ENCODE measurements around the gene OR1F1. TPM values are rescaled to one million over a fixed set of nuclear protein-coding genes. Genes with fewer than 3 reads are reported as not detected.
"Not testable (repeated sequence)": the region's sequence is repeated elsewhere in the genome, so short reads cannot be mapped to it uniquely, and the experiment has no call there.

The OR1F1 gene
- total and polyA plus RNA-seq, 9 donors = not detected

GRCh38 chr16:3198334-3199072 is 10.5 kb downstream of the OR1F1 start:
- H3K27me3 ChIP-seq (ENCODE audit: control insufficient read depth, insufficient read depth, low read length) = peaks cover 45% of the 10 kb centered on the region
- no peak for DNase-seq
- H3K36me3 ChIP-seq (ENCODE audit: control insufficient read depth, insufficient read depth, low read length) = no peaks in the 10 kb centered on the region
- 84% methylated on average over 8 of the region's 13 CpGs for WGBS (ENCODE audit: insufficient coverage)
- no peak overlapping the region for H3K27ac ChIP-seq (ENCODE audit: low read length)
- no peak overlapping the region for H3K4me3 ChIP-seq (ENCODE audit: low read length)
- no peaks in the 10 kb centered on the region for H3K9me3 ChIP-seq (replicated peaks; ENCODE audit: control insufficient read depth, low read depth, low read length)
- H3K4me1 ChIP-seq (ENCODE audit: control insufficient read depth, insufficient read depth, low read length) = no peaks in the 10 kb centered on the region

GRCh38 chr16:3202903-3203539 is 15.0 kb downstream of the OR1F1 start:
- H3K36me3 ChIP-seq (ENCODE audit: control insufficient read depth, insufficient read depth, low read length) = no peaks in the 10 kb centered on the region
- no peak for DNase-seq
- peaks cover 16% of the 10 kb centered on the region for H3K27me3 ChIP-seq (ENCODE audit: control insufficient read depth, insufficient read depth, low read length)
- no peak overlapping the region for H3K4me3 ChIP-seq (ENCODE audit: low read length)
- WGBS (ENCODE audit: insufficient coverage) = 93% methylated on average over 2 of the region's 6 CpGs
- peaks cover 12% of the 10 kb centered on the region for H3K9me3 ChIP-seq (replicated peaks; ENCODE audit: control insufficient read depth, low read depth, low read length)
- H3K27ac ChIP-seq (ENCODE audit: low read length) = no peak overlapping the region
- H3K4me1 ChIP-seq (ENCODE audit: control insufficient read depth, insufficient read depth, low read length) = no peaks in the 10 kb centered on the region

GRCh38 chr16:3205939-3206338 is 17.9 kb downstream of the OR1F1 start:
- H3K36me3 ChIP-seq (ENCODE audit: control insufficient read depth, insufficient read depth, low read length); H3K4me3 ChIP-seq (ENCODE audit: low read length); H3K27ac ChIP-seq (ENCODE audit: low read length); DNase-seq; H3K27me3 ChIP-seq (ENCODE audit: control insufficient read depth, insufficient read depth, low read length); H3K4me1 ChIP-seq (ENCODE audit: control insufficient read depth, insufficient read depth, low read length): not testable (repeated sequence)
- peaks cover 12% of the 10 kb centered on the region for H3K9me3 ChIP-seq (replicated peaks; ENCODE audit: control insufficient read depth, low read depth, low read length)
- WGBS (ENCODE audit: insufficient coverage) = no CpG with 5 or more reads among the region's 3 CpGs

- whole genome bisulfite sequencing (ENCODE audit: insufficient coverage) = 63% methylated on average over 13 of the region's 19 CpGs
These were observed 19.3 kb downstream of the OR1F1 start for GRCh38 chr16:3207086-3207953.

GRCh38 chr16:3212006-3212405 is 24.0 kb downstream of the OR1F1 start:
- H3K4me3 ChIP-seq (ENCODE audit: low read length) = no peak overlapping the region
- no peaks in the 10 kb centered on the region for H3K27me3 ChIP-seq (ENCODE audit: control insufficient read depth, insufficient read depth, low read length)
- peaks cover 4% of the 10 kb centered on the region for H3K9me3 ChIP-seq (replicated peaks; ENCODE audit: control insufficient read depth, low read depth, low read length)
- WGBS (ENCODE audit: insufficient coverage) = 71% methylated on average over 3 of the region's 3 CpGs
- no peak for DNase-seq
- no peaks in the 10 kb centered on the region for H3K4me1 ChIP-seq (ENCODE audit: control insufficient read depth, insufficient read depth, low read length)
- no peak overlapping the region for H3K27ac ChIP-seq (ENCODE audit: low read length)
- H3K36me3 ChIP-seq (ENCODE audit: control insufficient read depth, insufficient read depth, low read length) = no peaks in the 10 kb centered on the region

More at GRCh38 chr16:3207086-3207953, 19.3 kb downstream of the OR1F1 start:
- Histone ChIP-seq H3K4me1 (ENCODE audit: control insufficient read depth, insufficient read depth, low read length) (no peaks in the 10 kb centered on the region), H3K27ac (ENCODE audit: low read length) (no peak overlapping the region), H3K36me3 (ENCODE audit: control insufficient read depth, insufficient read depth, low read length) (no peaks in the 10 kb centered on the region), H3K27me3 (ENCODE audit: control insufficient read depth, insufficient read depth, low read length) (no peaks in the 10 kb centered on the region), H3K4me3 (ENCODE audit: low read length) (no peak overlapping the region), H3K9me3 (replicated peaks; ENCODE audit: control insufficient read depth, low read depth, low read length) (peaks cover 12% of the 10 kb centered on the region)
- no peak for DNase-seq

- no peaks in the 10 kb centered on the region for H3K4me1 ChIP-seq (ENCODE audit: control insufficient read depth, insufficient read depth, low read length)
- no peak for DNase-seq
- H3K9me3 ChIP-seq (replicated peaks; ENCODE audit: control insufficient read depth, low read depth, low read length) = peaks cover 2% of the 10 kb centered on the region
- H3K27me3 ChIP-seq (ENCODE audit: control insufficient read depth, insufficient read depth, low read length) = no peaks in the 10 kb centered on the region
- WGBS (ENCODE audit: insufficient coverage) = no CpG with 5 or more reads among the region's 1 CpG
- no peak overlapping the region for H3K27ac ChIP-seq (ENCODE audit: low read length)
- no peak overlapping the region for H3K4me3 ChIP-seq (ENCODE audit: low read length)
- H3K36me3 ChIP-seq (ENCODE audit: control insufficient read depth, insufficient read depth, low read length) = no peaks in the 10 kb centered on the region
These were observed 24.6 kb downstream of the OR1F1 start for GRCh38 chr16:3212567-3212966.

GRCh38 chr16:3214904-3215600 is 27.0 kb downstream of the OR1F1 start:
- no peaks in the 10 kb centered on the region for H3K27me3 ChIP-seq (ENCODE audit: control insufficient read depth, insufficient read depth, low read length)
- H3K36me3 ChIP-seq (ENCODE audit: control insufficient read depth, insufficient read depth, low read length) = no peaks in the 10 kb centered on the region
- no peaks in the 10 kb centered on the region for H3K4me1 ChIP-seq (ENCODE audit: control insufficient read depth, insufficient read depth, low read length)
- H3K4me3 ChIP-seq (ENCODE audit: low read length) = no peak overlapping the region
- H3K9me3 ChIP-seq (replicated peaks; ENCODE audit: control insufficient read depth, low read depth, low read length) = no peaks in the 10 kb centered on the region
- DNase-seq = no peak
- no peak overlapping the region for H3K27ac ChIP-seq (ENCODE audit: low read length)
- 58% methylated on average over 3 of the region's 7 CpGs for WGBS (ENCODE audit: insufficient coverage)

GRCh38 chr16:3215601-3216262 is 27.7 kb downstream of the OR1F1 start:
- H3K36me3 ChIP-seq (ENCODE audit: control insufficient read depth, insufficient read depth, low read length) = no peaks in the 10 kb centered on the region
- no peak for DNase-seq
- no peak overlapping the region for H3K27ac ChIP-seq (ENCODE audit: low read length)
- H3K27me3 ChIP-seq (ENCODE audit: control insufficient read depth, insufficient read depth, low read length) = no peaks in the 10 kb centered on the region
- H3K4me3 ChIP-seq (ENCODE audit: low read length) = no peak overlapping the region
- H3K9me3 ChIP-seq (replicated peaks; ENCODE audit: control insufficient read depth, low read depth, low read length) = no peaks in the 10 kb centered on the region
- H3K4me1 ChIP-seq (ENCODE audit: control insufficient read depth, insufficient read depth, low read length) = no peaks in the 10 kb centered on the region
- WGBS (ENCODE audit: insufficient coverage) = 76% methylated on average over 11 of the region's 11 CpGs

- WGBS (ENCODE audit: insufficient coverage) = 80% methylated on average over 2 of the region's 3 CpGs
- no peak overlapping the region for H3K4me3 ChIP-seq (ENCODE audit: low read length)
- no peaks in the 10 kb centered on the region for H3K4me1 ChIP-seq (ENCODE audit: control insufficient read depth, insufficient read depth, low read length)
- DNase-seq = no peak
- no peaks in the 10 kb centered on the region for H3K27me3 ChIP-seq (ENCODE audit: control insufficient read depth, insufficient read depth, low read length)
- H3K27ac ChIP-seq (ENCODE audit: low read length) = no peak overlapping the region
- H3K9me3 ChIP-seq (replicated peaks; ENCODE audit: control insufficient read depth, low read depth, low read length) = peaks cover 5% of the 10 kb centered on the region
- no peaks in the 10 kb centered on the region for H3K36me3 ChIP-seq (ENCODE audit: control insufficient read depth, insufficient read depth, low read length)
These were observed 28.2 kb downstream of the OR1F1 start for GRCh38 chr16:3216263-3216640.
